Natural killer cell treated with Interleukin-12 subunit alpha and Interleukin-12 subunit beta and Interleukin-15 and Interleukin-18, amount 100 ng/mL, for 72 hours (primary cell): ENCODE data around the gene PIGN. TPM values are rescaled to one million over a fixed set of nuclear protein-coding genes. Genes with fewer than 3 reads are reported as not detected.

Source experiments
- ATAC-seq, 2 donors: fragments of 150-1000 bp; cut with Tn5 transposase in 1 of 2; sonication (Bioruptor Pico), chemical (Tn5 transposase) in 1 of 2; 2 replicates each; pipeline ENCODE4 v1.10.0; 2021
- DNase-seq: peaks from one replicate; pipeline ENCODE4 v3.0.0; 2022; ENCODE audit warnings: low spot score
- H3K27ac Mint-ChIP-seq, 2 donors: 1 replicate in 1 of 2; 2 replicates in 1 of 2; pipeline ENCODE4 v1.8.0; 2022; ENCODE audit warnings: mixed read lengths in 2 of 2, mild to moderate bottlenecking in 1 of 2, moderate library complexity in 1 of 2
- H3K27me3 Mint-ChIP-seq, 2 donors: 1 replicate in 1 of 2; 2 replicates in 1 of 2; pipeline ENCODE4 v1.8.0; 2022; ENCODE audit warnings: mixed read lengths in 2 of 2
- H3K36me3 Mint-ChIP-seq: one replicate; pipeline ENCODE4 v1.8.0; 2022; ENCODE audit warnings: mixed read lengths
- H3K4me1 Mint-ChIP-seq, 2 donors: 1 replicate in 1 of 2; 2 replicates in 1 of 2; pipeline ENCODE4 v1.8.0; 2022; ENCODE audit warnings: low read depth in 2 of 2, mixed read lengths in 2 of 2, mild to moderate bottlenecking in 1 of 2
- H3K4me3 Mint-ChIP-seq: one replicate; pipeline ENCODE4 v1.8.0; 2022; ENCODE audit warnings: mixed read lengths
- H3K9me3 Mint-ChIP-seq: 2 replicates; pipeline ENCODE4 v1.8.0; 2022; ENCODE audit warnings: mixed read lengths
- total RNA-seq, 2 donors: library from RNA; stranded (reverse); gene quantifications; one replicate each; pipeline ENCODE4 v1.2.3, GENCODE V29; 2022

Gene PIGN
- 10 to 100 TPM; 35.7 to 53.6 TPM for total RNA-seq

GRCh38 chr18:62186774-62187542 lies at the start of gene PIGN, which contains the start of gene RELCH:
PIGN (minus strand) TSS chr18:62187056; CDS start chr18:62161353, 25,703 bp downstream.
RELCH (plus strand) TSS chr18:62187255; CDS start chr18:62187506, 251 bp downstream.
- H3K36me3 Mint-ChIP-seq, result no peaks in the 10 kb centered on the region
- peak; percentile 96 to 98 for ATAC-seq
- no peaks in the 10 kb centered on the region for H3K9me3 Mint-ChIP-seq
- H3K27me3 Mint-ChIP-seq, result no peaks in the 10 kb centered on the region
- peak within 1 kb of the TSS; percentile 100 for H3K4me3 Mint-ChIP-seq
- DNase-seq, result peak; percentile 97
- peak within 1 kb of the TSS; percentile 95 for H3K27ac Mint-ChIP-seq
- H3K4me1 Mint-ChIP-seq, result peaks cover 34 to 51% of the 10 kb centered on the region in 2 donors

GRCh38 chr18:62236252-62236651 lies 49.4 kb upstream of the PIGN start:
- no peak for DNase-seq
- Mint-ChIP-seq H3K4me3 (no peak overlapping the region), H3K4me1 (peaks cover 7 to 16% of the 10 kb centered on the region in 2 donors), H3K27me3 (no peaks in the 10 kb centered on the region), H3K27ac (no peak overlapping the region), H3K36me3 (peaks cover 22% of the 10 kb centered on the region), H3K9me3 (no peaks in the 10 kb centered on the region)
- no peak for ATAC-seq

- ATAC-seq, result no peak
- peaks cover 34% of the 10 kb centered on the region for H3K36me3 Mint-ChIP-seq
Observed at GRCh38 chr18:62226047-62226446, 39.2 kb upstream of the PIGN start.

GRCh38 chr18:62224229-62224628 lies 37.4 kb upstream of the PIGN start:
- Mint-ChIP-seq H3K36me3 (peaks cover 30% of the 10 kb centered on the region), H3K4me3 (no peak overlapping the region), H3K27ac (no peak overlapping the region), H3K9me3 (no peaks in the 10 kb centered on the region), H3K27me3 (no peaks in the 10 kb centered on the region), H3K4me1 (peaks cover 3 to 4% of the 10 kb centered on the region in 2 donors)
- ATAC-seq (no peak), DNase-seq (no peak)

More at GRCh38 chr18:62226047-62226446, 39.2 kb upstream of the PIGN start:
- H3K4me3 Mint-ChIP-seq, result no peak overlapping the region
- no peak for DNase-seq
- H3K9me3 Mint-ChIP-seq, result no peaks in the 10 kb centered on the region
- H3K27me3 Mint-ChIP-seq, result no peaks in the 10 kb centered on the region
- H3K27ac Mint-ChIP-seq, result no peak overlapping the region
- peaks cover 0 to 6% of the 10 kb centered on the region in 2 donors for H3K4me1 Mint-ChIP-seq

- DNase-seq (no peak), ATAC-seq (no peak)
- Mint-ChIP-seq H3K27ac (no peak overlapping the region), H3K27me3 (no peaks in the 10 kb centered on the region), H3K9me3 (no peaks in the 10 kb centered on the region), H3K36me3 (peaks cover 11% of the 10 kb centered on the region), H3K4me1 (peaks cover 15 to 32% of the 10 kb centered on the region in 2 donors), H3K4me3 (no peak overlapping the region)
Observed at GRCh38 chr18:62214790-62215189, 27.9 kb upstream of the PIGN start.

GRCh38 chr18:62211325-62211828 lies 24.5 kb upstream of the PIGN start:
- peaks cover 25 to 37% of the 10 kb centered on the region in 2 donors for H3K4me1 Mint-ChIP-seq
- no peaks in the 10 kb centered on the region for H3K9me3 Mint-ChIP-seq
- peaks cover 10% of the 10 kb centered on the region for H3K36me3 Mint-ChIP-seq
- no peaks in the 10 kb centered on the region for H3K27me3 Mint-ChIP-seq
- no peak for DNase-seq
- no peak overlapping the region for H3K27ac Mint-ChIP-seq
- H3K4me3 Mint-ChIP-seq, result no peak overlapping the region
- ATAC-seq, result no peak

GRCh38 chr18:62210138-62210537 lies 23.3 kb upstream of the PIGN start:
- Mint-ChIP-seq H3K9me3 (no peaks in the 10 kb centered on the region), H3K4me3 (no peak overlapping the region), H3K36me3 (peaks cover 7% of the 10 kb centered on the region), H3K27ac (no peak overlapping the region), H3K27me3 (no peaks in the 10 kb centered on the region), H3K4me1 (peaks cover 25 to 33% of the 10 kb centered on the region in 2 donors)
- ATAC-seq (no peak), DNase-seq (no peak)

GRCh38 chr18:62209046-62209445 lies 22.2 kb upstream of the PIGN start:
- peaks cover 7% of the 10 kb centered on the region for H3K36me3 Mint-ChIP-seq
- peaks cover 25 to 35% of the 10 kb centered on the region in 2 donors for H3K4me1 Mint-ChIP-seq
- no peak overlapping the region for H3K27ac Mint-ChIP-seq
- no peaks in the 10 kb centered on the region for H3K27me3 Mint-ChIP-seq
- ATAC-seq (no peak), DNase-seq (no peak)
- H3K9me3 Mint-ChIP-seq, result no peaks in the 10 kb centered on the region
- no peak overlapping the region for H3K4me3 Mint-ChIP-seq

GRCh38 chr18:62206593-62206992 lies 19.7 kb upstream of the PIGN start:
- peaks cover 27 to 40% of the 10 kb centered on the region in 2 donors for H3K4me1 Mint-ChIP-seq
- H3K36me3 Mint-ChIP-seq, result peaks cover 7% of the 10 kb centered on the region
- DNase-seq (no peak), ATAC-seq (no peak)
- H3K9me3 Mint-ChIP-seq, result no peaks in the 10 kb centered on the region
- H3K4me3 Mint-ChIP-seq, result no peak overlapping the region
- H3K27ac Mint-ChIP-seq, result no peak overlapping the region
- H3K27me3 Mint-ChIP-seq, result no peaks in the 10 kb centered on the region

GRCh38 chr18:62205824-62206223 lies 19.0 kb upstream of the PIGN start:
- H3K4me1 Mint-ChIP-seq, result peaks cover 27 to 40% of the 10 kb centered on the region in 2 donors
- H3K36me3 Mint-ChIP-seq, result peaks cover 7% of the 10 kb centered on the region
- H3K4me3 Mint-ChIP-seq, result no peak overlapping the region
- no peak for ATAC-seq
- no peaks in the 10 kb centered on the region for H3K9me3 Mint-ChIP-seq
- no peaks in the 10 kb centered on the region for H3K27me3 Mint-ChIP-seq
- H3K27ac Mint-ChIP-seq, result no peak overlapping the region
- no peak for DNase-seq

- no peaks in the 10 kb centered on the region for H3K36me3 Mint-ChIP-seq
Observed at GRCh38 chr18:62201870-62202269, 15.0 kb upstream of the PIGN start.

GRCh38 chr18:62200121-62200914 lies 13.5 kb upstream of the PIGN start:
- no peaks in the 10 kb centered on the region for H3K36me3 Mint-ChIP-seq
- ATAC-seq (no peak), DNase-seq (no peak)
- H3K27ac Mint-ChIP-seq, result no peak overlapping the region
- peaks cover 20 to 45% of the 10 kb centered on the region in 2 donors for H3K4me1 Mint-ChIP-seq
- no peak overlapping the region for H3K4me3 Mint-ChIP-seq
- H3K27me3 Mint-ChIP-seq, result no peaks in the 10 kb centered on the region
- no peaks in the 10 kb centered on the region for H3K9me3 Mint-ChIP-seq

More at GRCh38 chr18:62201870-62202269, 15.0 kb upstream of the PIGN start:
- Mint-ChIP-seq H3K27ac (no peak overlapping the region), H3K27me3 (no peaks in the 10 kb centered on the region), H3K4me1 (peaks cover 10 to 32% of the 10 kb centered on the region in 2 donors), H3K4me3 (no peak overlapping the region), H3K9me3 (no peaks in the 10 kb centered on the region)
- no peak for ATAC-seq
- DNase-seq, result no peak

GRCh38 chr18:62199629-62200028 lies 12.8 kb upstream of the PIGN start:
- H3K27ac Mint-ChIP-seq, result no peak overlapping the region
- ATAC-seq (no peak), DNase-seq (no peak)
- H3K4me1 Mint-ChIP-seq, result peaks cover 22 to 43% of the 10 kb centered on the region in 2 donors
- no peaks in the 10 kb centered on the region for H3K9me3 Mint-ChIP-seq
- H3K36me3 Mint-ChIP-seq, result no peaks in the 10 kb centered on the region
- H3K27me3 Mint-ChIP-seq, result no peaks in the 10 kb centered on the region
- no peak overlapping the region for H3K4me3 Mint-ChIP-seq

GRCh38 chr18:62198259-62198658 lies 11.4 kb upstream of the PIGN start:
- DNase-seq, result no peak
- peaks cover 27 to 49% of the 10 kb centered on the region in 2 donors for H3K4me1 Mint-ChIP-seq
- no peaks in the 10 kb centered on the region for H3K27me3 Mint-ChIP-seq
- no peaks in the 10 kb centered on the region for H3K9me3 Mint-ChIP-seq
- no peak for ATAC-seq
- no peak overlapping the region for H3K4me3 Mint-ChIP-seq
- no peaks in the 10 kb centered on the region for H3K36me3 Mint-ChIP-seq
- no peak overlapping the region for H3K27ac Mint-ChIP-seq
